Motor neuron (in vitro differentiated cells): ENCODE results near the gene SERPINH1. TPM values are rescaled to one million over a fixed set of nuclear protein-coding genes. Genes with fewer than 3 reads are reported as not detected.
A peak's percentile ranks its signal among the peaks of the same experiment; 100 is the strongest.

Experiments
- ATAC-seq, 8 experiments: fragments of 200-7000 bp; cut with Tn5 transposase; replicated peaks in 6 of 8; 2 replicates each; pipeline ENCODE4 v1.8.0; 2021; ENCODE audit warnings: mild to moderate bottlenecking in 8 of 8, moderate library complexity in 8 of 8
- H3K27ac ChIP-seq, 2 donors: fragments of 250-450 bp; sonication (Bioruptor Pico); 2 replicates each; pipeline ENCODE4 v1.9.0; 2021; ENCODE audit warnings: antibody characterized with exemption in 2 of 2, mild to moderate bottlenecking in 2 of 2, moderate library complexity in 1 of 2
- H3K4me1 ChIP-seq, 2 donors: fragments of 250-450 bp; sonication (Bioruptor Pico); replicated peaks in 1 of 2; 2 replicates each; pipeline ENCODE4 v1.6.1; 2021; ENCODE audit warnings: antibody characterized with exemption in 2 of 2, mild to moderate bottlenecking in 2 of 2, moderate library complexity in 1 of 2
- H3K4me3 ChIP-seq, 5 donors: fragments of 250-450 bp; sonication (Bioruptor Pico); 2 replicates each; pipeline ENCODE4 v1.9.0; 2021; ENCODE audit warnings: antibody characterized with exemption in 5 of 5, mild to moderate bottlenecking in 5 of 5, moderate library complexity in 4 of 5
- WGBS, 10 experiments: fragments of 450-650 bp; shearing (Covaris generic); methylation state at CpG; one replicate each; pipeline ENCODE4 v1.0.0; 2022; 5-methylcytosine and 5-hydroxymethylcytosine counted together
- in situ Hi-C, 9 experiments: fragments of 400-800 bp; cut with MboI; loops; one replicate each; pipeline ENCODE4 v1.15.0; 2021; ENCODE audit warnings: low sequenced_read_pairs in 9 of 9, low pct_unique_long_range_greater_than_20kb in 2 of 9; ENCODE audit not compliant: unreplicated experiment in 9 of 9
- total RNA-seq, 8 experiments: library from RNA; unstranded; fragments of 300-600 nt; gene quantifications; 2 replicates each; pipeline versions ENCODE4 v1.2.3 to v1.2.4, GENCODE V29; 2022

Gene SERPINH1
- total RNA-seq, 8 experiments from 2014 or later = 43.0 to 458 (median 107) TPM

DNA sequence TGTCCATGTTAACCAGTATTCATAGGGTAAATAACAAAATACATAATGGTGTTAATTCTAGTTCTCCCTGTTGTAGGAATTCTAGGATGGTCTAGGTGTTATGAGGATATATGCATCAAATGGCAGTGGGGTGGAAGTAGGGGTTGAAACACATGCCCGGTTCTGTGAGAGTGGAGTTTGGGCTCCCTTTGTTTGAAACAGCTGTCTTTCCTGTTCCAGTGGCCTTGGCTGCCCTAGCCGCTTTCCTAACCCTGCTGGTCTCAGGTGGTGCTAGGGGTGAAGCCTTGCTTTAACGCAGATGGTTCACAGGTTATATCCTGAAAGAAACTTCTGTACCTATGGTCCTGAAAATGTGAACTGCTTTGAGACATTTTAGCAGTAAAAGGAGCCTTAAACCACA, 38.3 kb downstream of the SERPINH1 start:
- Histone ChIP-seq H3K4me3 (no peak overlapping the region), H3K27ac (no peak overlapping the region), H3K4me1 (peaks cover 11 to 28% of the 10 kb centered on the region in 2 donors)
- 55 to 100% (median 86%) methylated on average over 1 to 3 of the region's 3 CpGs; no CpG with 5 or more reads in 4 of the 10 experiments for WGBS, 10 experiments
- in situ Hi-C loops = no loop called here
- no peak for ATAC-seq

- ATAC-seq = peak in 3 of 8 experiments; percentile 12 to 72 (median 32)
- Histone ChIP-seq H3K4me1 (peaks cover 11 to 28% of the 10 kb centered on the region in 2 donors), H3K4me3 (no peak overlapping the region), H3K27ac (no peak overlapping the region)
- WGBS, 10 experiments = 40 to 100% (median 80%) methylated on average over 1 to 5 of the region's 7 CpGs; no CpG with 5 or more reads in 3 of the 10 experiments
- in situ Hi-C loops = no loop called here
Observed at GRCh38 chr11:75601494-75601893, 39.4 kb downstream of the SERPINH1 start.

DNA sequence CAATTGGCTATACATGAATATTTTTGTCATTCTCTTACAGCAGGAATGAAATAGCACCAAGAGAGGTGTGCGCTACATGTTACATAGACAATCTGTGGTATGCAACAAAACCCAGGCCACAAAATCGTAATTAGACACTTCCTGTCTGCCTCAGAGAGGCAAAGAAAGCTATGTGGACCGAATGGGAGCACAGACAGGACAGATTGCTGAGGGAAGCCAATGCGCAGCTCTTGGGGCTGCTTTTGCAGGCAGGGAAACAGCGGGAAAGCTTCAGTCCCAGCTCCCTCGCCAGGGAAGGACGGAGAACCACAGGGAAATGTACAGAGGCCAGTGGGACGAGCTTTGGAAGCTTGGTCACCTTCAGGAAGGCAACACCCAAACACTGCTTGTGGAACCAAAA, 40.9 kb downstream of the SERPINH1 start:
- ATAC-seq = no peak
- H3K4me1 ChIP-seq = peaks cover 9 to 15% of the 10 kb centered on the region in 2 donors
- H3K4me3 ChIP-seq = no peak overlapping the region
- in situ Hi-C loops = no loop called here
- H3K27ac ChIP-seq = no peak overlapping the region
- WGBS, 10 experiments = 0 to 100% (median 86%) methylated on average over 1 to 7 of the region's 8 CpGs; no CpG with 5 or more reads in 3 of the 10 experiments

- no peak overlapping the region for H3K4me3 ChIP-seq
- WGBS, 10 experiments = 9 to 100% (median 87%) methylated on average over 2 to 16 of the region's 16 CpGs
- ATAC-seq = peak in 2 of 8 experiments; percentile 28 to 81
Observed at GRCh38 chr11:75603791-75604736, 42.0 kb downstream of the SERPINH1 start.

GRCh38 chr11:75606099-75606498, 44.0 kb downstream of the SERPINH1 start:
- 20 to 100% (median 82%) methylated on average over 1 to 6 of the region's 8 CpGs; no CpG with 5 or more reads in 2 of the 10 experiments for WGBS, 10 experiments
- H3K27ac ChIP-seq = no peak overlapping the region
- in situ Hi-C loops = no loop called here

More at GRCh38 chr11:75603791-75604736, 42.0 kb downstream of the SERPINH1 start:
- H3K4me1 ChIP-seq = peaks cover 0 to 4% of the 10 kb centered on the region in 2 donors
- in situ Hi-C loops = no loop called here
- H3K27ac ChIP-seq = no peak overlapping the region

GRCh38 chr11:75611823-75612222, 49.8 kb downstream of the SERPINH1 start:
- WGBS, 10 experiments = 0 to 93% (median 83%) methylated on average over 1 to 2 of the region's 3 CpGs; no CpG with 5 or more reads in 4 of the 10 experiments
- Histone ChIP-seq H3K27ac (no peak overlapping the region), H3K4me1 (peaks cover 41 to 50% of the 10 kb centered on the region in 2 donors), H3K4me3 (no peak overlapping the region)
- in situ Hi-C loops = no loop called here
- ATAC-seq = no peak

More at GRCh38 chr11:75606099-75606498, 44.0 kb downstream of the SERPINH1 start:
- H3K4me1 ChIP-seq = no peaks in the 10 kb centered on the region
- ATAC-seq = no peak
- no peak overlapping the region for H3K4me3 ChIP-seq

GRCh38 chr11:75615751-75616150, 53.7 kb downstream of the SERPINH1 start:
- peak; percentile 37 to 80 (median 72) for ATAC-seq
- in situ Hi-C loops = no loop called here
- Histone ChIP-seq H3K4me1 (peaks cover 44 to 58% of the 10 kb centered on the region in 2 donors), H3K27ac (no peak overlapping the region), H3K4me3 (no peak overlapping the region)
- 0 to 25% (median 0%) methylated on average over 1 to 2 of the region's 7 CpGs; no CpG with 5 or more reads in 2 of the 10 experiments for WGBS, 10 experiments

DNA sequence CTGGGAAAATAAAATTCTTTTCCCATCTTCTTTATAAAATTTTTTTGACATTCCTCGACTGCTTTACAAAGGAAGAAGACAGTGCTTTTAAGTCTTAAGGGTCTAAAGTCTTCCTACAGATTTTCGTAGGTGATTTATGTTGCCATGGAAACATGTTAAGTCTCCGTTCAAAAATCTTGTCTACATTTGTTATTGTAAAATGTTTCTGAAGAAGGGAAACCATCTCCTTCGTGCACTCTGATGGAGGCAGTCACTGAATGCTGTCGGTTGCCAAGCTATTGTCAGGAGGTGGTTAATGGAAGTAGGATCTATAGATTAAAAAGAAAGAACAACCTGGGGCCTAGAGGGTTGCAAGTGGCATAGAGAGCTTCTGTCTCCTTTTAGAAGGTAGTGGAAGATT, 54.2 kb downstream of the SERPINH1 start:
- H3K4me3 ChIP-seq = no peak overlapping the region

More for the DNA sequence above, 54.2 kb downstream of the SERPINH1 start:
- Histone ChIP-seq H3K4me1 (peaks cover 44 to 58% of the 10 kb centered on the region in 2 donors), H3K27ac (no peak overlapping the region)
- no peak for ATAC-seq
- WGBS, 10 experiments = 0 to 57% (median 14%) methylated on average over 2 to 5 of the region's 5 CpGs
- in situ Hi-C loops = no loop called here

Other genes with a start within 250 kb of the SERPINH1 start
- 10 to 100 TPM in 5 of 8 experiments, 1 to 10 TPM in 3; 5.6 to 20.3 (median 14.0) TPM for gene ARRB1, start 210.6 kb upstream of the SERPINH1 start, total RNA-seq
- 1,000 to 10,000 TPM; 1,093 to 3,288 (median 2,247) TPM for gene RPS3, start 162.7 kb upstream of the SERPINH1 start, total RNA-seq
- 10 to 100 TPM in 2 of 8 experiments, 1 to 10 TPM in 5, under 1 TPM in 1; 0.56 to 16.9 (median 6.3) TPM for gene KLHL35, start 129.1 kb upstream of the SERPINH1 start, total RNA-seq
- 10 to 100 TPM in 6 of 8 experiments, 1 to 10 TPM in 2; 3.2 to 28.2 (median 16.1) TPM for gene GDPD5, start 36.3 kb upstream of the SERPINH1 start, total RNA-seq
- gene MAP6, start 106.8 kb downstream of the SERPINH1 start, total RNA-seq = 100 to 1,000 TPM in 4 of 8 experiments, 10 to 100 TPM in 1, under 1 TPM in 3; 0.31 to 128 (median 97.0) TPM
- gene MOGAT2, start 155.6 kb downstream of the SERPINH1 start, total RNA-seq = under 1 TPM in 6 of 8 experiments, not detected in 2; 0.13 to 0.95 (median 0.32) TPM
- 1 to 10 TPM; 1.0 to 4.7 (median 3.1) TPM for gene DGAT2, start 206.5 kb downstream of the SERPINH1 start, total RNA-seq